HEK293 (cell line): Measurements from ENCODE around the gene GNB1L.

Source experiments
- BCL6B ChIP-seq: fragments of 450-650 bp; formaldehyde crosslinking; IDR thresholded peaks from 2 replicates; pipeline ENCODE4 v1.5.1; 2017; ENCODE audit warnings: missing biosample characterization, missing genetic modification characterization
- FEZF1 ChIP-seq: fragments of 450-650 bp; formaldehyde crosslinking; IDR thresholded peaks from 2 replicates; pipeline ENCODE4 v1.5.1; 2016; ENCODE audit warnings: missing biosample characterization, missing genetic modification characterization
- GLIS1 ChIP-seq: fragments of 450-650 bp; formaldehyde crosslinking; IDR thresholded peaks from 2 replicates; pipeline ENCODE4 v1.5.1; 2016; ENCODE audit warnings: missing biosample characterization, missing genetic modification characterization
- HOXD13 ChIP-seq: sonication (generic); formaldehyde crosslinking; IDR thresholded peaks from 2 replicates; pipeline ENCODE4 v1.8.0; 2022; ENCODE audit warnings: missing genetic modification reagents, borderline replicate concordance
- KLF17 ChIP-seq: fragments of 450-650 bp; formaldehyde crosslinking; IDR thresholded peaks from 2 replicates; pipeline ENCODE4 v1.5.1; 2016; ENCODE audit warnings: missing biosample characterization, missing genetic modification characterization
- PRDM10 ChIP-seq: fragments of 450-650 bp; formaldehyde crosslinking; IDR thresholded peaks from 2 replicates; pipeline ENCODE4 v1.5.1; 2016; ENCODE audit warnings: missing biosample characterization, missing genetic modification characterization
- TCF7L2 ChIP-seq: IDR thresholded peaks from 2 replicates; pipeline ENCODE4 v1.6.1; 2011; ENCODE audit warnings: low read depth, mild to moderate bottlenecking, inconsistent platforms, low read length, moderate library complexity, borderline replicate concordance
- ZBTB21 ChIP-seq: fragments of 450-650 bp; formaldehyde crosslinking; IDR thresholded peaks from 2 replicates; pipeline ENCODE4 v1.5.1; 2017; ENCODE audit warnings: missing biosample characterization, missing genetic modification characterization
- ZBTB48 ChIP-seq: fragments of 450-650 bp; formaldehyde crosslinking; IDR thresholded peaks from 2 replicates; pipeline ENCODE4 v1.5.1; 2016; ENCODE audit warnings: missing biosample characterization, missing genetic modification characterization
- ZFHX2 ChIP-seq: fragments of 450-650 bp; formaldehyde crosslinking; conservative IDR thresholded peaks from 2 replicates; pipeline ENCODE4 v1.5.1; 2016; ENCODE audit warnings: missing biosample characterization, missing genetic modification characterization
- ZFP69B ChIP-seq: fragments of 450-650 bp; formaldehyde crosslinking; IDR thresholded peaks from 2 replicates; pipeline ENCODE4 v1.5.1; 2016; ENCODE audit warnings: missing biosample characterization, missing genetic modification characterization
- ZNF140 ChIP-seq: fragments of 450-650 bp; formaldehyde crosslinking; IDR thresholded peaks from 2 replicates; pipeline ENCODE4 v1.5.1; 2016; ENCODE audit warnings: missing biosample characterization, missing genetic modification characterization
- ZNF16 ChIP-seq: fragments of 450-650 bp; formaldehyde crosslinking; IDR thresholded peaks from 2 replicates; pipeline ENCODE4 v1.5.1; 2016; ENCODE audit warnings: low read depth, missing biosample characterization, missing genetic modification characterization
- ZNF2 ChIP-seq: fragments of 450-650 bp; formaldehyde crosslinking; IDR thresholded peaks from 2 replicates; pipeline ENCODE4 v1.5.1; 2016; ENCODE audit warnings: missing biosample characterization, missing genetic modification characterization
- ZNF248 ChIP-seq: fragments of 450-650 bp; formaldehyde crosslinking; IDR thresholded peaks from 2 replicates; pipeline ENCODE4 v1.5.1; 2017; ENCODE audit warnings: missing biosample characterization, missing genetic modification characterization
- ZNF302 ChIP-seq: fragments of 450-650 bp; formaldehyde crosslinking; IDR thresholded peaks from 2 replicates; pipeline ENCODE4 v1.5.1; 2016; ENCODE audit warnings: missing biosample characterization, missing genetic modification characterization, low read depth
- ZNF350 ChIP-seq: fragments of 450-650 bp; formaldehyde crosslinking; IDR thresholded peaks from 2 replicates; pipeline ENCODE4 v1.5.0; 2017; ENCODE audit warnings: missing biosample characterization, mild to moderate bottlenecking, missing genetic modification characterization
- ZNF501 ChIP-seq: fragments of 450-650 bp; formaldehyde crosslinking; IDR thresholded peaks from 2 replicates; pipeline ENCODE4 v1.5.1; 2016; ENCODE audit warnings: missing biosample characterization, missing genetic modification characterization
- ZNF624 ChIP-seq: fragments of 450-650 bp; formaldehyde crosslinking; IDR thresholded peaks from 2 replicates; pipeline ENCODE4 v1.5.1; 2017; ENCODE audit warnings: missing biosample characterization, missing genetic modification characterization
- ZNF629 ChIP-seq: fragments of 450-650 bp; formaldehyde crosslinking; IDR thresholded peaks from 2 replicates; pipeline ENCODE4 v1.5.1; 2017; ENCODE audit warnings: missing biosample characterization, missing genetic modification characterization
- ZNF777 ChIP-seq: fragments of 450-650 bp; formaldehyde crosslinking; IDR thresholded peaks from 2 replicates; pipeline ENCODE4 v1.5.1; 2017; ENCODE audit warnings: missing biosample characterization, missing genetic modification characterization, borderline replicate concordance
- ZSCAN23 ChIP-seq: fragments of 450-650 bp; formaldehyde crosslinking; IDR thresholded peaks from 2 replicates; pipeline ENCODE4 v1.5.1; 2016; ENCODE audit warnings: missing biosample characterization, missing genetic modification characterization
- TF ChIP-seq, protein P1 (sequence below): fragments of 450-650 bp; formaldehyde crosslinking; conservative IDR thresholded peaks from 2 replicates; pipeline ENCODE4 v1.5.1; 2016; ENCODE audit warnings: low read depth, missing biosample characterization, missing genetic modification characterization
- TF ChIP-seq, protein P2 (sequence below): fragments of 450-650 bp; formaldehyde crosslinking; optimal IDR thresholded peaks from 2 replicates; pipeline ENCODE3; 2016; ENCODE audit warnings: missing biosample characterization, mild to moderate bottlenecking, missing genetic modification characterization
- TF ChIP-seq, protein P3 (sequence below): fragments of 450-650 bp; formaldehyde crosslinking; IDR thresholded peaks from 2 replicates; pipeline ENCODE4 v1.5.1; 2017; ENCODE audit warnings: missing biosample characterization, missing genetic modification characterization

The GNB1L gene

GRCh38 chr22:19875531-19876313, 21.0 kb upstream of the GNB1L start (continued):
- TF ChIP-seq BCL6B (tag by site-specific recombination) = no peak
- TF ChIP-seq GLIS1 (tag by site-specific recombination) = peak; percentile 99
- TF ChIP-seq ZNF2 (tag by site-specific recombination) = no peak
- no peak for TF ChIP-seq ZBTB48 (tag by site-specific recombination)
- no peak for TF ChIP-seq TCF7L2
- peak; percentile 43; the same call in 1 of the 2 replicates for TF ChIP-seq ZFP69B
- no peak for TF ChIP-seq ZNF302 (tag by site-specific recombination)
- TF ChIP-seq ZNF16 (tag by site-specific recombination) = no peak
- TF ChIP-seq, protein P1, sequence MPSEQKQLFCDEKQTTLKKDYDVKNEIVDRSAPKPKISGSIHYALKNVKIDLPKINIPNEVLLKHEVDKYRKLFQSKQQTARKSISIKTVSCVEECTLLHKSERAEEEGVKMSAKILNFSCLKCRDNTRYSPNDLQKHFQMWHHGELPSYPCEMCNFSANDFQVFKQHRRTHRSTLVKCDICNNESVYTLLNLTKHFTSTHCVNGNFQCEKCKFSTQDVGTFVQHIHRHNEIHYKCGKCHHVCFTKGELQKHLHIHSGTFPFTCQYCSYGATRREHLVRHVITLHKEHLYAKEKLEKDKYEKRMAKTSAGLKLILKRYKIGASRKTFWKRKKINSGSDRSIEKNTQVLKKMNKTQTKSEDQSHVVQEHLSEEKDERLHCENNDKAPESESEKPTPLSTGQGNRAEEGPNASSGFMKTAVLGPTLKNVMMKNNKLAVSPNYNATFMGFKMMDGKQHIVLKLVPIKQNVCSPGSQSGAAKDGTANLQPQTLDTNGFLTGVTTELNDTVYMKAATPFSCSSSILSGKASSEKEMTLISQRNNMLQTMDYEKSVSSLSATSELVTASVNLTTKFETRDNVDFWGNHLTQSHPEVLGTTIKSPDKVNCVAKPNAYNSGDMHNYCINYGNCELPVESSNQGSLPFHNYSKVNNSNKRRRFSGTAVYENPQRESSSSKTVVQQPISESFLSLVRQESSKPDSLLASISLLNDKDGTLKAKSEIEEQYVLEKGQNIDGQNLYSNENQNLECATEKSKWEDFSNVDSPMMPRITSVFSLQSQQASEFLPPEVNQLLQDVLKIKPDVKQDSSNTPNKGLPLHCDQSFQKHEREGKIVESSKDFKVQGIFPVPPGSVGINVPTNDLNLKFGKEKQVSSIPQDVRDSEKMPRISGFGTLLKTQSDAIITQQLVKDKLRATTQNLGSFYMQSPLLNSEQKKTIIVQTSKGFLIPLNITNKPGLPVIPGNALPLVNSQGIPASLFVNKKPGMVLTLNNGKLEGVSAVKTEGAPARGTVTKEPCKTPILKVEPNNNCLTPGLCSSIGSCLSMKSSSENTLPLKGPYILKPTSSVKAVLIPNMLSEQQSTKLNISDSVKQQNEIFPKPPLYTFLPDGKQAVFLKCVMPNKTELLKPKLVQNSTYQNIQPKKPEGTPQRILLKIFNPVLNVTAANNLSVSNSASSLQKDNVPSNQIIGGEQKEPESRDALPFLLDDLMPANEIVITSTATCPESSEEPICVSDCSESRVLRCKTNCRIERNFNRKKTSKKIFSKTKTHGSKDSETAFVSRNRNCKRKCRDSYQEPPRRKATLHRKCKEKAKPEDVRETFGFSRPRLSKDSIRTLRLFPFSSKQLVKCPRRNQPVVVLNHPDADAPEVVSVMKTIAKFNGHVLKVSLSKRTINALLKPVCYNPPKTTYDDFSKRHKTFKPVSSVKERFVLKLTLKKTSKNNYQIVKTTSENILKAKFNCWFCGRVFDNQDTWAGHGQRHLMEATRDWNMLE (tag by site-specific recombination) = no peak
- no peak for TF ChIP-seq ZNF350
- no peak for TF ChIP-seq ZNF777
- TF ChIP-seq, protein P2, sequence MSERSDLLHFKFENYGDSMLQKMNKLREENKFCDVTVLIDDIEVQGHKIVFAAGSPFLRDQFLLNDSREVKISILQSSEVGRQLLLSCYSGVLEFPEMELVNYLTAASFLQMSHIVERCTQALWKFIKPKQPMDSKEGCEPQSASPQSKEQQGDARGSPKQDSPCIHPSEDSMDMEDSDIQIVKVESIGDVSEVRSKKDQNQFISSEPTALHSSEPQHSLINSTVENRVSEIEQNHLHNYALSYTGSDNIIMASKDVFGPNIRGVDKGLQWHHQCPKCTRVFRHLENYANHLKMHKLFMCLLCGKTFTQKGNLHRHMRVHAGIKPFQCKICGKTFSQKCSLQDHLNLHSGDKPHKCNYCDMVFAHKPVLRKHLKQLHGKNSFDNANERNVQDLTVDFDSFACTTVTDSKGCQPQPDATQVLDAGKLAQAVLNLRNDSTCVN = peak; percentile 14
- peak; percentile 92 for TF ChIP-seq KLF17
- TF ChIP-seq FEZF1 (tag by site-specific recombination) = peak; percentile 52
- TF ChIP-seq HOXD13 (CRISPR knock-in tag) = no peak
- TF ChIP-seq ZNF629 (tag by site-specific recombination) = peak; percentile 56
- no peak for TF ChIP-seq ZNF501
- TF ChIP-seq ZNF624 = no peak
- TF ChIP-seq ZFHX2 (tag by site-specific recombination) = no peak
- TF ChIP-seq ZBTB21 (tag by site-specific recombination) = no peak
- no peak for TF ChIP-seq ZSCAN23 (tag by site-specific recombination)
- no peak for TF ChIP-seq PRDM10 (tag by site-specific recombination)
- no peak for TF ChIP-seq ZNF140 (tag by site-specific recombination)
- TF ChIP-seq, protein P3, sequence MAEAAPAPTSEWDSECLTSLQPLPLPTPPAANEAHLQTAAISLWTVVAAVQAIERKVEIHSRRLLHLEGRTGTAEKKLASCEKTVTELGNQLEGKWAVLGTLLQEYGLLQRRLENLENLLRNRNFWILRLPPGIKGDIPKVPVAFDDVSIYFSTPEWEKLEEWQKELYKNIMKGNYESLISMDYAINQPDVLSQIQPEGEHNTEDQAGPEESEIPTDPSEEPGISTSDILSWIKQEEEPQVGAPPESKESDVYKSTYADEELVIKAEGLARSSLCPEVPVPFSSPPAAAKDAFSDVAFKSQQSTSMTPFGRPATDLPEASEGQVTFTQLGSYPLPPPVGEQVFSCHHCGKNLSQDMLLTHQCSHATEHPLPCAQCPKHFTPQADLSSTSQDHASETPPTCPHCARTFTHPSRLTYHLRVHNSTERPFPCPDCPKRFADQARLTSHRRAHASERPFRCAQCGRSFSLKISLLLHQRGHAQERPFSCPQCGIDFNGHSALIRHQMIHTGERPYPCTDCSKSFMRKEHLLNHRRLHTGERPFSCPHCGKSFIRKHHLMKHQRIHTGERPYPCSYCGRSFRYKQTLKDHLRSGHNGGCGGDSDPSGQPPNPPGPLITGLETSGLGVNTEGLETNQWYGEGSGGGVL (tag by site-specific recombination) = no peak
- TF ChIP-seq ZNF248 (tag by site-specific recombination) = no peak
